AG09309 (cell line): Measurements from ENCODE around the gene ATP2C1.

Experiments used
- DNase-seq: peaks from one replicate; pipeline ENCODE4 v3.0.0-alpha.2; 2010; ENCODE audit warnings: low read depth
- H3K4me3 ChIP-seq: 2 replicates; pipeline ENCODE4 v1.5.1; 2011; ENCODE audit warnings: mild to moderate bottlenecking, low read depth, low read length, moderate library complexity; ENCODE audit not compliant: control insufficient read depth
- TF ChIP-seq, protein P1 (sequence below): IDR thresholded peaks from 2 replicates; pipeline ENCODE4 v1.5.1; 2011; ENCODE audit warnings: mild to moderate bottlenecking, low read depth, low read length, inconsistent platforms; ENCODE audit not compliant: insufficient read depth, control insufficient read depth; ENCODE audit errors: missing control alignments

Gene ATP2C1

DNA sequence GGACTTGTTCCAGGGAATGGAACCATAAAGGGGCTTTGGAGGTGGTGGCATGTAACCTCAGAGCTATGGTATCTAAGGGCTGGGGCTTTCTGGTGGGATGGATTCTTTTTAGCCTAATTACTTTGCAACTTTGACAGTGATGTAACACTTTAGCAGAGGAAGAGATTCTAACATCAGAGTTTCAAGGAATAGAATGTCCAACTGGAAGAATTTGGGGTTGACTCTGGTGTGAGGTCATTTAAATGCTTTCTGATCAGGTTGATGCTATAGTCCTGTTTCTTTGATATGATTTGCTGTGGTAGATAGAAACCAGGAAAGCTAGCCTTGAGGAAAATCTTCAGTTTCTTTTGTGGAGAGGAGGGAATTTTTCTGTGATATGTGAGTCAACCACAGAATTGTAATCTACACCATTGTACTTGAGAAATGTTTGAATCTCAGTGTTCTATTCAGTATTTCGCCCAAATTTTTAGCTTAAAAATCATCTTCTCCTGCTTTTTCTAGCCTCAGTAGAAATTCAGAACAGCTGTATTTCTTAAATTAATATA, 40.0 kb downstream of the ATP2C1 start:
- no peak for DNase-seq
- TF ChIP-seq, protein P1, sequence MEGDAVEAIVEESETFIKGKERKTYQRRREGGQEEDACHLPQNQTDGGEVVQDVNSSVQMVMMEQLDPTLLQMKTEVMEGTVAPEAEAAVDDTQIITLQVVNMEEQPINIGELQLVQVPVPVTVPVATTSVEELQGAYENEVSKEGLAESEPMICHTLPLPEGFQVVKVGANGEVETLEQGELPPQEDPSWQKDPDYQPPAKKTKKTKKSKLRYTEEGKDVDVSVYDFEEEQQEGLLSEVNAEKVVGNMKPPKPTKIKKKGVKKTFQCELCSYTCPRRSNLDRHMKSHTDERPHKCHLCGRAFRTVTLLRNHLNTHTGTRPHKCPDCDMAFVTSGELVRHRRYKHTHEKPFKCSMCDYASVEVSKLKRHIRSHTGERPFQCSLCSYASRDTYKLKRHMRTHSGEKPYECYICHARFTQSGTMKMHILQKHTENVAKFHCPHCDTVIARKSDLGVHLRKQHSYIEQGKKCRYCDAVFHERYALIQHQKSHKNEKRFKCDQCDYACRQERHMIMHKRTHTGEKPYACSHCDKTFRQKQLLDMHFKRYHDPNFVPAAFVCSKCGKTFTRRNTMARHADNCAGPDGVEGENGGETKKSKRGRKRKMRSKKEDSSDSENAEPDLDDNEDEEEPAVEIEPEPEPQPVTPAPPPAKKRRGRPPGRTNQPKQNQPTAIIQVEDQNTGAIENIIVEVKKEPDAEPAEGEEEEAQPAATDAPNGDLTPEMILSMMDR: no peak
- no peak overlapping the region for H3K4me3 ChIP-seq

DNA sequence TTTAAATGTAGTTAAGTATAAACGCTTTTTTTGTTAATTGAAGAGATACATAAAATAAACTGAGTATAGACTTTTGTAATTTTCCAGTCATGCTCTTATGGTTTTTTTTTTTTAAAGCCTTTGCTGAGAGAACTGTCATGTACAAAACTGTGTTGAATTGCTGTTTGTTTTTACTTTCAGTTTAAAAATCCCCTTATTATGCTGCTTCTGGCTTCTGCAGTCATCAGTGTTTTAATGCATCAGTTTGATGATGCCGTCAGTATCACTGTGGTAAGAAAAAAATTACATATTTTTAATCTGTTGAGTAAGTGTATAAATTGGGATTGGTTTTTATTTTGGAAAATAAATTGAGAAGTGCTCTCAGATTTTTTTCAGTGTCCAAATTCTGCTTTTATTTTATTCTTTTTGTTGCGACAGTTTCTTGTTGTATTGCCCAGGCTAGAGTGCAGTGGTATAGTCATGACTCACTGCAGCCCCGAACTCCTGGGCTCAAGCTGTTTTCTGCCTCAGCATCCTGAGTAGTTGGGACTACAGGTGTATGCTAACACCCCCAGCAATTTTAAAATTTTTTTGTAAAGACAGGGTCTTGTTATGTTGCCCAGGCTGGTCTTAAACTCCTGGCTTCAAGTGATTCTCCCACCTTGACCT, 40.7 kb downstream of the ATP2C1 start:
- DNase-seq: no peak
- H3K4me3 ChIP-seq: no peak overlapping the region
- TF ChIP-seq, protein P1: no peak

DNA sequence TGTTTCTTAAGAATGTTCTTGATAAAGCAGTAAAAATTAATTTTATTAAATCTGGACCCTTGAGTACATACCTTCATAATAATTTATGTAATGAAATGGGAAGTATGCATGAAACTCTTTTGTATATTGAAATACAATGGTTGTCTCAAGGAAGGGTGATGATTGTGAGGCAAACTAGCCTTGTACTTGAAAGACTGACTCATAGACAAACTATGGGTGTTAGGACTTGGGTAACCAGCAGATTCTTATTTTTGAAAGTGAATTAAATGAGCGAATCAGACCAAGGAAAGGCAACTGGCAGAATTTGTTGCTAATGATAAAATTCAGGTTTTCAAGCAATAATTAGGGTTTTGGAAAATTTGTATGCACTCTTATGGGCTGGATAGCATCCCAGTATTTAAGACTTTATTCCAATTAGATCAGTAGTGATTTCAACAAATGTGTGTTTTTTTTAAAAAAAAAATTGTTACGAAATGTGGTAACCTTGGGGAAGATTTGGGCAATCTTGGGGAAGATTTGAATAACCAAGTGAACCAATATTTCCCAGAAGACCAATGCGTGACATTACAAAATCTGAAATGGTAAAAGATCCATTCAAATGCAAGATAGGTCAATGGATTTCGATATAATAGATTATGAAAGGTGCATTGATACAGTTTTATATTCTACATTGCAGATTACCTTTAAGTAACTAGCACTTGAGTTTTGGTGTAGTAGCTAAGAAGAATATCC, 42.0 kb downstream of the ATP2C1 start:
- H3K4me3 ChIP-seq: no peak overlapping the region
- TF ChIP-seq, protein P1: no peak
- no peak for DNase-seq

DNA sequence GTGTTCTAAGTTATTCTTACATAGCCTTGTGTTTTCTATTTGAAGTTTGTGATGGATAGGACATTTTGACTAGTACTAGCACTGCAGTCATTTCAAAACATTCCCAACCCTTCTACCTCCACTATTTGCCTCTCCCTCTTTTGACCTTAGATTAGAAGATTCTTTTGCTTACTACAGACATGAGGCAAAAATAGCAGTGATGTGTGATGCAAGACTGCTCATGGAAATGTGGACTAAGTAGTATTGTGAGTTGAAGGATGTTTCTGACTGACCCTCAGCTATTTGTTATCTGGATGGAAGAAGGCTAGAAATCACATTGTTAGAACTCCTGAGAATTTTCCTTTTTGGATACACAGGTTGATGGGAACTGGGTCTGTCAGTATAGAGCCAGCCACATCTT, 45.9 kb downstream of the ATP2C1 start:
- TF ChIP-seq, protein P1: no peak
- DNase-seq: no peak
- no peak overlapping the region for H3K4me3 ChIP-seq

DNA sequence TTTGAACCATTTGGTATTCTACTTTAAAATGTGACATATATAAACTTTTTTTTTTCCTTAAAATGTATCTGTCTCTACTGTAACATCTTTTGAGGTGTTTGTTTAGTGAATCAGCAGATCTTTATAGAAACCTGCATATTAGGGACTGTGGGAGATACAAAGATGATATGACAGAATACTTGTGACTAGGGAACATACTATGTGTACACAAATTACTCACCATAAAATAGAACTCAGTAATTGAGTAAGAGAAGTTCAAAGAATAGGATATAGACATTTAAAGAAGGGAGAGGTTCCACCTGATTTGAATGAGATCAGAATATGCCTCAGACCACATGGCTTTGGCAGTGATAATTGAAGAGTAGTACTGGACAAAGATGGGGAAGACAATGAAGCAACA, 47.9 kb downstream of the ATP2C1 start:
- DNase-seq: no peak
- no peak overlapping the region for H3K4me3 ChIP-seq
- TF ChIP-seq, protein P1: no peak

DNA sequence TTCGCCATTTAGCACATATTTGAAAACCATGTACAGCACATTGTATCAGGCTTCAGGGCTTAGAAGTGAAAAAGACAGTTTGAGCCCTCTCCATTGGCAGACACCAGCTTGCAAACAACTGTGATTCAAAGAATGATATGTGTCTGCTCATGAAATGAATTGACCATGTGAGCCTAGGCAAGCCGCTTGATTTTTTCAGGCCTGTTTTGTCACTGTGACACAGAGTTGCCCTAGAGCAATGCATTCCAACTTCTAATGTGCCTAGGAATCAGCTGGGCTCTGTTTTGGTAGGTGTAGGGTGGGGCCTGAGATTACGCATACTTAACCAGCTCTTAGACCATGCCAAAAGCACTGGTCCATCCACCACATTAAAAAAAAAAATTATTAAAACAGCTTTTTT, 53.0 kb downstream of the ATP2C1 start:
- TF ChIP-seq, protein P1: no peak
- no peak overlapping the region for H3K4me3 ChIP-seq
- no peak for DNase-seq
